Lung microvascular endothelial cell (primary cell): ENCODE measurements around the gene AMER2. TPM values are rescaled to one million over a fixed set of nuclear protein-coding genes. Genes with fewer than 3 reads are reported as not detected.
"Not testable (repeated sequence)": the region's sequence is repeated elsewhere in the genome, so short reads cannot be mapped to it uniquely, and the experiment has no call there.

Experiments
- DNase-seq, 2 donors: peaks; one replicate each; pipeline versions ENCODE4 v3.0.0 to v3.0.0-alpha.2; 2010; ENCODE audit warnings: low read depth in 2 of 2
- total RNA-seq: library from RNA; depleted of rRNA; stranded (reverse); fragments of >200 nt; gene quantifications from 2 replicates; pipeline ENCODE4 v1.2.1, GENCODE V29; 2014

AMER2 gene
- total RNA-seq, 1 donor from 2014 or later = not detected

GRCh38 chr13:25180775-25181537, 8.9 kb upstream of the AMER2 start:
- DNase-seq = no peak

GRCh38 chr13:25179832-25180774, 8.0 kb upstream of the AMER2 start:
- DNase-seq = no peak

GRCh38 chr13:25179011-25179410, 6.9 kb upstream of the AMER2 start:
- no peak for DNase-seq

GRCh38 chr13:25178070-25178469, 6.0 kb upstream of the AMER2 start:
- no peak for DNase-seq

DNA sequence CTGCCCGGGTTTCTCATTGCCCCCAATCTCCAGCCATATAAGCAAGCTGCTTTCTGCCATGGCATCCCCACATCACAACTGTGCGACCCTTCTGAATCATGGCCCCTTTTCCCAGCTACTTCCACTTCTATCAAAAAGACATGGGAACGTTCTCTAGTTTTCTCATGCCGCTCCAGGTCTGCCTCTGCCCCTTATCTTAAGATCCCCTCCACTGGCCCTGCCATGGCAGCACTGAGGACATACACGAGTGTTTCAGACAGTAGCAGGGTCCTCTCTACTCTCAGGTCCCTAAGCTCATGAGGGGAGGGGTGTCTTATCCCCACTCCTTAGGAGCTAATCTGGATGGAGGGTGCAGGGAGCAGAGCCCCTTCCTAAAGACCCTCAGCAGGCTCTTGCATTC, 5.5 kb upstream of the AMER2 start:
- DNase-seq = no peak

DNA sequence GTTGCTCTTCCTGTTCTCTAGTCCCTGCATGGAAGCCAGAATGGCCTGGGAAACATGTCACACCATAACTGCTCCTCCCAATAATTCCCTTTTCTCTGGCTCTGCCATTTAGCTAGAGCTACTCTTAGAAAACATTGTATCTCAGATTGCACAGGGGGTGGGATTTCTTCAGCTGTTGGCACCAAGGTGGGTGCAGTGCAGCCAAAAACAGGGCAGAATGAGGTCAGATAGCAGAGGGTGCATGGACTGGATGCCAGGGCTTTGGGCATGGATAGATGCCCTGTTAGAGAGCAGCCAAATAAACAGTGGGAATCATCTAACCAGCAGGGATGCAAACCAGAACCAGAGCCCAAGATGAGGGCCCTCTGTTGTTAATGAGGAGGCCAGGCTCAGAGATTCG, 4.9 kb upstream of the AMER2 start:
- no peak for DNase-seq

GRCh38 chr13:25175431-25175830, 3.3 kb upstream of the AMER2 start:
- no peak for DNase-seq

GRCh38 chr13:25175026-25175425, 2.9 kb upstream of the AMER2 start:
- DNase-seq = no peak

- no peak for DNase-seq
Measured at GRCh38 chr13:25174304-25174703, 2.2 kb upstream of the AMER2 start.

DNA sequence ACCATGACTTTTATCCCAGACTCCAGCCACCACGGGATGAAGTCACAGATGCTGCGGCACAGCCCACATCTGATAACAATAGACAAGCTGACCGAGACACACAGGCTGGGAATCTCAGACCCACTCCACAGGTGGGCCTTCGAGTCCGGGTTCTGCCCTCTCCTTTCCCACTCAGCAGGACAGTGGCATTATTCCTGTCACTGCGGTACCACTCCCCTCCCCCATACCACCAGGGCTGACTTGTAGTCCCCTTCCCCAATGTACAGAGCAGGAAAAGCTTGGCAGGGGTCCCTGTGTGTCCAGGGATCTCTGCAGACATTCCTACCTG, 179 bp upstream of the AMER2 start:
- DNase-seq = no peak

DNA sequence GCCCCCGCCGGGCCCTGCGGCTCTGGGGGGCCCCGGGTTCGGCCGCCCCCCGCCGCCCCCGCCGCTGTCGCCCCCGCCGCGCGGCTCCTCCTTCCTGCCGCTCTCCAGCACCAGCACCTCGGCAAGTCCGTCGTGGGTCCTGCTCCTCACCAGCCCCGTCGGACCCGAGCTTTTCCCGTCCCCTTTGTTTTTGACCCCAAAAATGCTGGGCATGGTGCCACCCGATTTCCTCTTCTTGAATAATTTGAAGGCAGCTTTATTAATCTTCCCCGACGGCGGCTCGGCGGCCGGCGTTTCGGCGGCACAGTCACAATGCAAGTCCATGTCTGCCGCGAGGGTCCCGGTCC, 945 bp downstream of the AMER2 start:
- DNase-seq = no peak

DNA sequence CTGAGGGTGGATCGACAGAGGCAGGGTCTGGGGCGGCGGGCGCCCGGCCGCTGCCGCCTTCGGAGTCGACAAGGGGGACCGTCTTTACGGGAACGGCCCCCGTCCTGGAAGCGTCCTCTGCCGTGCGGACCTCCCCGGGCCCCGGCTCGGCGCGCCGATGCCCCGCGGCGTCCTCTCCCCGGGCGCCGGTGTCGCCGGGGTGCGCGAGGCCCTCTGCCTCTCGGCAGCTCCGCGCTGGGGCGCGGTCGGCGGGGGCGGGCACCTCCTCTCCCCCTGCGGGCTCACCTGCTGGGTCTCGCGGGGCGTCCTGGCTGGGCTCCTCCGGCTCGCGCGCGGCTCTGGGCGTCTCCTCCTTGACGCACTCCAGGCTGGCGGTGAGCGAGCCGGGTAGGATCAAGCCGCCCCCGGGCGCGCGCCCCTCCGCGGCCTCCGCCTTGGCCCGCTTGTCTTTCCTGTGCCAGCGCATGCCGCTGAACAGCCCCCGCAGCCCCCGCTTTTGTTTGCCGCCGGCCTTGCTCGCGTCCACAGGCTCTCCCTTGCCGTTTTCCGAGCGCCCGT, 1.5 kb downstream of the AMER2 start:
- peak in 1 of 2 donors; percentile 12 for DNase-seq

- no peak for DNase-seq
Measured at GRCh38 chr13:25169951-25170553, 2.0 kb downstream of the AMER2 start.

- DNase-seq = no peak
Measured at GRCh38 chr13:25169356-25169755, 2.7 kb downstream of the AMER2 start.

DNA sequence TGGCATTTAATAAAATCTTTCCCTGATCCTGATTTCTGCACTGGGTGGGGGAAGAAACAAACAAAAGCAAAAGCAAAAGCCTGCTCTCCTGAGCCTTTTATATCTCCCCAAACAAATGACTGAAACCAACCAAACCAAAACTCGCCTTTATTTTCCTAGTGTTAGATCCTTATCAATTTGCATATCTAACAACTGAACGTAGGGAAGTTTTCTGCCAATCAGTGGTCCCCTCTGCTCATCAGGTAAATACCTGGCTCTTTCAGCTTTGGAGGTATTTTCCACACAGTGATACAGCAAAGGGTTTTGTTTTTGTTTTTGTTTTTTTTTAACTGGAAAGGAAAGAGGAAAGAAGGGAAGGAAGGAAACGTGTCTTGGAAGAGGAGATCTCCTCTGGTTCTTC, 3.3 kb downstream of the AMER2 start:
- no peak for DNase-seq

DNA sequence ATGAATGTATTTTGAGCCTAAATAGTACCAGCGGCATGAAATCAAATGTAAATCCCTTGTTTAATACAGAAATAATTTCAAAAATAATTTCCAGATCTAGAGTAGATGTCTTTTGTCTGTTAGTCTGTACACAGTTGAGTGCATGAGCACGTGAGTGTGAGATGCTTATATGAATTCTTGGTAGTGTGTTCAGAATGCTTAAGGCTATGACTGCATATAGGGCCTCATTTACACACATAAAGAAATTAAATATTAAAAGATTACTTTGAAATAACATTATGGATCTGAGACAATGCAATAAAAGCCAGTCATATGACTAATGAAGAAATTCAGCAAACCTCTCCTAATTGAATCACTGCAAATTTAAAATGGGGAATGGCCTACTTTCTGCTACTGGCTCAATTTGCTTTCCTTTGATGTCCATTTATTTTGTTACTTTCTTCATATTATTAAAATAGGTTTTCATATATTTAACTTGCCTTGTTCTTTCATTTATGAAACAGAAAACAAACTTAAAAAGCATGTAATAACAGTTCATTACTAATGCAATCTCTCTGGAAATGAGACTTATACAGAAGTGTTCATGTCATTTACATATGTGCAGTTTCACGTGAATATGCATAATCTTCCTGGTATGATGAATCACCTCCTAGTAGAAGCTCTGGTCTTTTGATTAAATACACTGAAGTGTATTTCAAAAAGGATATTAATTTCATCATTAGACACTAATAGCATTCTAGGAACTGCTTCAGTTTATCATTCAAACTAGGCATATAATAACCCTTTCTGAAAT, 4.5 kb downstream of the AMER2 start:
- DNase-seq = no peak

DNA sequence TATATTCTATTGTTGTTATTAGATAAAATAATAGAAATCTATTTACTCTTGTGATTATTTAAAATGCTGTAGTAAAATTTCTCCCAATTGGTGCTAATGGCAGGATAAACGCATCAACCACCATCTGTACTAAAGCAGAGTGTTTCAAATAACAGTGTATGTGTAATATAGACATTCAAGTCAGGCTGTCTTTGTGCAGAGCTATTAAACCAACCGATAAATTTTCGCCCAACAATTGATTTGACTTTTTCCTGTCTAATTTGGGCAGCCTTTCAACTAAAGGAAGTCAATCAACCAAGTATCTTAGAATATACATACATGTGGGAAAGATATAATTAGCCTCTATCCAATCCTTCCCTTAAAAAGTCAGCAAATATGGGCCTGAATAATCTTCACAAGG, 5.8 kb downstream of the AMER2 start:
- DNase-seq = no peak

- no peak for DNase-seq
Measured at GRCh38 chr13:25165663-25166062, 6.4 kb downstream of the AMER2 start.

DNA sequence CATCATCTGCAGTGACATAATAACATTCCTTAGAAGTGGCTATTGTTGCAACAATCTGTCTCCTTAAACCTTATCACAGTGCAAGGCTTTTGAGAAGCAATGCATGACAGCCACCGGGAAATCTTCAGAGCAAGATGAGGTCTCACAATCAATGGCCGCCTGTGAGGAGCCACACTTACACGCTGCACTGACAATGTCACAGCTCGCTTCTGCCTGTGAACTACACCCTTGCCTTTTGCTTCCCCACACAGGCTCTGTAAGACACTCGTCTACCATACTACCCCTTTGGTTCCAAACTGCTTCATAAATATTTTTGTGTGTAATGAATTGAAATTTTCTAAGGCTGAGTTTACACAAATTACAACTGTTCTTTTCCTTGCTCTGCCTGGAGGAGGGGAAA, 6.9 kb downstream of the AMER2 start:
- DNase-seq = not testable (repeated sequence)

DNA sequence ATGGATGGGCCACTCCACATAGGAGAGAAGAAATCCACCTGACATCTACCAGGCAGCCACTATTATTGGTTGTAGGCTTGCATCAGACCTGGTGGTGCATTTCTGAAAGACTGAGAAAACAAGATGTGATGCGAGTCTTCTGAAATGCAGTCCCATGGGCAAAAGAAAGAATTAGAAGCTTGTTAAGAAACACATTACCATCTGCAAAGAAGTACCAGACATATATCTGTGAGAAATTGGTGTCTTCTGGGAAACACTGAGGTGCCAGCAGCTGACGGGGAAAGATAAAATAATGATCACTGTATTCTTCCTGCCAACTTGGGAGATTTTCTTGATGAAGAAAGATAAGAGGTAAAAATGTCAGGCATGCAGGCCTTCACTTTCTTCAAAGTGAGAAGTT, 14.4 kb downstream of the AMER2 start:
- DNase-seq = no peak

GRCh38 chr13:25153736-25154135, 18.4 kb downstream of the AMER2 start:
- DNase-seq = no peak
